IMR-90 (cell line): Measurements from ENCODE around the gene USP17L28. TPM values are rescaled to one million over a fixed set of nuclear protein-coding genes. Genes with fewer than 3 reads are reported as not detected.
"Not testable (repeated sequence)": the region's sequence is repeated elsewhere in the genome, so short reads cannot be mapped to it uniquely, and the experiment has no call there.

ENCODE experiments used
- ATAC-seq: fragments of 200-7000 bp; cut with Tn5 transposase; 2 replicates; pipeline ENCODE4 v1.9.1; 2020; ENCODE audit warnings: low read depth, mild to moderate bottlenecking, moderate library complexity
- BruUV-seq: library from RNA; stranded (reverse); fragments of 400-500 nt; replicated peaks from 2 replicates; lab custom pipeline; 2021; lab: Mats Ljungman, UMichigan
- CTCF ChIA-PET: fragments of 300-600 bp; formaldehyde crosslinking; extraction: SDS; loops from one replicate; lab custom pipeline; 2021; ENCODE audit warnings: antibody characterized with exemption; lab: Yijun Ruan, JAX
- POLR2A ChIA-PET: fragments of 300-600 bp; sonication (Branson Sonifier 250); formaldehyde crosslinking; loops from one replicate; lab custom pipeline; 2022; ENCODE audit warnings: antibody characterized with exemption; ENCODE audit not compliant: unreplicated experiment; lab: Charles Lee
- DNase-seq: peaks from one replicate; pipeline ENCODE4 v3.0.0; 2013
- H2AFZ ChIP-seq: replicated peaks from 2 replicates; pipeline ENCODE3; 2013; ENCODE audit warnings: low read length, mild to moderate bottlenecking; ENCODE audit not compliant: poor library complexity
- H2AK5ac ChIP-seq: 2 replicates; pipeline ENCODE4 v1.6.1; 2013; ENCODE audit warnings: low read depth, low read length, inconsistent platforms
- H2AK9ac ChIP-seq: replicated peaks from 2 replicates; pipeline ENCODE3; 2013; ENCODE audit warnings: mild to moderate bottlenecking, low read depth, low read length, moderate library complexity; ENCODE audit not compliant: poor library complexity
- H2BK120ac ChIP-seq: 2 replicates; pipeline ENCODE4 v1.6.1; 2013; ENCODE audit warnings: low read depth, low read length, inconsistent platforms
- H2BK15ac ChIP-seq: 3 replicates; pipeline ENCODE4 v1.6.1; 2013; ENCODE audit warnings: low read depth, low read length, inconsistent platforms
- H2BK20ac ChIP-seq: 2 replicates; pipeline ENCODE4 v1.6.1; 2013; ENCODE audit warnings: low read depth, mild to moderate bottlenecking, inconsistent platforms, low read length, moderate library complexity
- H2BK5ac ChIP-seq: 2 replicates; pipeline ENCODE4 v1.6.1; 2013; ENCODE audit warnings: mild to moderate bottlenecking, low read depth, low read length, inconsistent platforms; ENCODE audit not compliant: poor library complexity, severe bottlenecking
- H3K14ac ChIP-seq: replicated peaks from 2 replicates; pipeline ENCODE4 v1.6.1; 2013; ENCODE audit warnings: low read depth, low read length, inconsistent platforms
- H3K18ac ChIP-seq: 2 replicates; pipeline ENCODE4 v1.6.1; 2013; ENCODE audit warnings: low read depth, low read length, control low read depth
- H3K23ac ChIP-seq: 2 replicates; pipeline ENCODE4 v1.6.1; 2013; ENCODE audit warnings: low read depth, low read length, inconsistent platforms
- H3K27ac ChIP-seq: 2 replicates; pipeline ENCODE4 v1.5.1; 2013; ENCODE audit warnings: mild to moderate bottlenecking, control low read depth, low read length; ENCODE audit not compliant: insufficient read depth
- H3K27me3 ChIP-seq: 2 replicates; pipeline ENCODE4 v1.6.1; 2013; ENCODE audit warnings: low read length; ENCODE audit not compliant: control insufficient read depth, insufficient read depth
- H3K36me3 ChIP-seq: 2 replicates; pipeline ENCODE4 v1.6.1; 2013; ENCODE audit warnings: low read length, mixed read lengths; ENCODE audit not compliant: control insufficient read depth, insufficient read depth
- H3K4ac ChIP-seq: 2 replicates; pipeline ENCODE4 v1.6.1; 2013; ENCODE audit warnings: low read depth, low read length, inconsistent platforms
- H3K4me1 ChIP-seq: 2 replicates; pipeline ENCODE4 v1.6.1; 2013; ENCODE audit warnings: low read length, mixed read lengths; ENCODE audit not compliant: control insufficient read depth, insufficient read depth
- H3K4me2 ChIP-seq: 2 replicates; pipeline ENCODE4 v1.6.1; 2013; ENCODE audit warnings: low read depth, mild to moderate bottlenecking, control low read depth, low read length, moderate library complexity
- H3K4me3 ChIP-seq: 2 replicates; pipeline ENCODE4 v1.5.1; 2013; ENCODE audit warnings: low read depth, mild to moderate bottlenecking, control low read depth, low read length, moderate library complexity; ENCODE audit not compliant: insufficient read depth
- H3K56ac ChIP-seq: 2 replicates; pipeline ENCODE4 v1.6.1; 2013; ENCODE audit warnings: low read length, inconsistent platforms; ENCODE audit not compliant: insufficient read depth; ENCODE audit errors: extremely low read depth
- H3K79me1 ChIP-seq, 2 experiments: 2 replicates each; pipeline ENCODE4 v1.6.1; 2013; ENCODE audit warnings: low read length in 2 of 2, inconsistent platforms in 1 of 2, low read depth in 1 of 2
- H3K9ac ChIP-seq: 2 replicates; pipeline ENCODE4 v1.6.1; 2013; ENCODE audit warnings: low read depth, low read length, control low read depth
- H3K9me1 ChIP-seq: 2 replicates; pipeline ENCODE4 v1.6.1; 2013; ENCODE audit warnings: low read length, inconsistent platforms; ENCODE audit not compliant: insufficient read depth
- H3K9me3 ChIP-seq: 2 replicates; pipeline ENCODE4 v1.6.1; 2013; ENCODE audit warnings: low read length; ENCODE audit not compliant: control insufficient read depth, insufficient read depth
- H4K20me1 ChIP-seq: 2 replicates; pipeline ENCODE4 v1.6.1; 2013; ENCODE audit warnings: low read length, inconsistent platforms; ENCODE audit not compliant: insufficient read depth
- H4K5ac ChIP-seq: 2 replicates; pipeline ENCODE4 v1.6.1; 2013; ENCODE audit warnings: mild to moderate bottlenecking, low read depth, low read length, control low read depth
- H4K8ac ChIP-seq, 2 experiments: 2 replicates each; pipeline ENCODE4 v1.6.1; 2013; ENCODE audit warnings: low read depth in 2 of 2, low read length in 2 of 2, control low read depth in 1 of 2, inconsistent platforms in 1 of 2
- H4K91ac ChIP-seq: 2 replicates; pipeline ENCODE4 v1.6.1; 2013; ENCODE audit warnings: low read depth, low read length, inconsistent platforms; ENCODE audit not compliant: insufficient read depth
- WGBS, 2 experiments: methylation state at CpG; one replicate each; pipeline versions ENCODE4 v1.1.5 to v1.1.7; 2013; ENCODE audit warnings: missing lambda C conversion rate in 2 of 2; ENCODE audit not compliant: insufficient read length in 1 of 2; ENCODE audit errors: extremely low coverage in 2 of 2; 5-methylcytosine and 5-hydroxymethylcytosine counted together
- dilution Hi-C: fragments of 300-500 bp; cut with HindIII; formaldehyde crosslinking; loops from one replicate; pipeline ENCODE4 v1.14.3; 2018; ENCODE audit warnings: low sequenced_read_pairs; ENCODE audit not compliant: unreplicated experiment
- in situ Hi-C: fragments of 300-500 bp; cut with MboI; formaldehyde crosslinking; loops from 3 replicates; pipeline ENCODE4 v1.14.3; 2019; ENCODE audit warnings: low sequenced_read_pairs, inconsistent platforms, mixed read lengths
- intact Hi-C: fragments of 100-400 bp; cut with micrococcal nuclease; formaldehyde crosslinking; loops from 2 replicates; pipeline ENCODE4 v1.10.0; 2022
- polyA plus RNA-seq, 3 experiments: library from polyadenylated mRNA; depleted of rRNA; stranded (reverse); fragments of >200 nt; gene quantifications; 2 replicates each; pipeline ENCODE4 v1.2.3, GENCODE V29; 2012; ENCODE audit warnings: low replicate concordance in 1 of 3
- total RNA-seq: library from RNA; depleted of rRNA; stranded (reverse); fragments of >200 nt; gene quantifications from 2 replicates; pipeline ENCODE4 v1.2.3, GENCODE V29; 2012

Gene USP17L28
- total and polyA plus RNA-seq, 2 of the 4 experiments (the other 2 are of a cell fraction): not detected

GRCh38 chr4:9343848-9344247, 4.8 kb upstream of the USP17L28 start, which contains the start of gene USP17L27:
USP17L27 (plus strand) TSS chr4:9344148; CDS start chr4:9344148, 0 bp downstream.
- H2BK15ac ChIP-seq, BruUV-seq, CTCF ChIA-PET, in situ Hi-C loops, H2AK5ac ChIP-seq, H3K18ac ChIP-seq, H3K27me3 ChIP-seq, intact Hi-C loops, H2AK9ac ChIP-seq, H3K4me2 ChIP-seq, H4K8ac ChIP-seq, H3K9me3 ChIP-seq, H2BK20ac ChIP-seq, H2BK5ac ChIP-seq, H2AFZ ChIP-seq, H3K23ac ChIP-seq, H3K4ac ChIP-seq, dilution Hi-C loops, H3K9ac ChIP-seq, POLR2A ChIA-PET, H4K5ac ChIP-seq, H3K79me1 ChIP-seq, H3K4me3 ChIP-seq, H3K27ac ChIP-seq, ATAC-seq, H4K91ac ChIP-seq, H3K4me1 ChIP-seq, H3K9me1 ChIP-seq, H3K56ac ChIP-seq, DNase-seq, H3K36me3 ChIP-seq, H4K20me1 ChIP-seq, H2BK120ac ChIP-seq, H3K14ac ChIP-seq: not testable (repeated sequence)
- no CpG with 5 or more reads among the region's 15 CpGs for WGBS, 2 experiments

DNA sequence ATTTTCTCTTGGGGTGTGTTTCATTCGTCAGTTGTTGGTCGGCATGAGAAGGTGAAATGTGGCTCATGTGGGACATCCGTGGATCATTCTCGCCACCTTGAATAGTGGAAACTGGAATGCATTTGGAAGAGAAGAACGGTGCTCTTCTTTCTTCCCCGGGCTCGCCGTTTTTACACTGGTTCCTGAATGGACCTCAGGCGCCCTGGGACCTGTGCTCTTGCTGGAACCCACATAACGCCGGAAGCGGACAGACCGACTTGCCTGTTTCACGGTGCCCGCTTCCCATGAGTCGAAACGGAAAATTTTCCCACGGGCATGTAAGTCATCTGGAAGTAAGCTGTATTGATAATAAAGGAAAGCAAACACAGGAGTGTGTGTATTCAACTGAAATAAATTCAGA, 2.2 kb downstream of the USP17L28 start:
- H2BK15ac ChIP-seq, H3K9me3 ChIP-seq, H3K4ac ChIP-seq, in situ Hi-C loops, H3K23ac ChIP-seq, POLR2A ChIA-PET, DNase-seq, H3K27ac ChIP-seq, H4K20me1 ChIP-seq, H3K18ac ChIP-seq, H2AK9ac ChIP-seq, H4K8ac ChIP-seq, H2BK20ac ChIP-seq, H2BK5ac ChIP-seq, CTCF ChIA-PET, BruUV-seq, H3K4me3 ChIP-seq, H3K79me1 ChIP-seq, H3K27me3 ChIP-seq, H2AFZ ChIP-seq, H3K36me3 ChIP-seq, dilution Hi-C loops, H3K56ac ChIP-seq, H3K4me2 ChIP-seq, H3K9ac ChIP-seq, H2AK5ac ChIP-seq, H4K91ac ChIP-seq, intact Hi-C loops, H3K9me1 ChIP-seq, H3K4me1 ChIP-seq, H4K5ac ChIP-seq, H2BK120ac ChIP-seq, ATAC-seq, H3K14ac ChIP-seq: not testable (repeated sequence)
- WGBS, 2 experiments: no CpG with 5 or more reads among the region's 18 CpGs
